Stimulated activated CD8-positive, alpha-beta memory T cell treated with anti-CD3 and anti-CD28 coated beads, Interleukin-7, amount 100 ng/mL, for 48 hours (primary cell): Measurements from ENCODE around the gene ADAMTS17.
A peak's percentile ranks its signal among the peaks of the same experiment; 100 is the strongest.
"Not testable (repeated sequence)": the region's sequence is repeated elsewhere in the genome, so short reads cannot be mapped to it uniquely, and the experiment has no call there.

Experiments used
- DNase-seq, 2 donors: peaks; one replicate each; pipeline ENCODE4 v3.0.0-alpha.2; 2020; ENCODE audit warnings: low read depth in 1 of 2; ENCODE audit errors: extremely low read depth in 1 of 2

Gene ADAMTS17

GRCh38 chr15:99931703-99932603 lies 409.8 kb downstream of the ADAMTS17 start:
- DNase-seq: no peak

GRCh38 chr15:99930696-99931095 lies 411.1 kb downstream of the ADAMTS17 start:
- no peak for DNase-seq

- DNase-seq: no peak
These were observed 412.5 kb downstream of the ADAMTS17 start for GRCh38 chr15:99929266-99929665.

- DNase-seq: peak; percentile 59 to 67
These were observed 413.3 kb downstream of the ADAMTS17 start for GRCh38 chr15:99928429-99928981.

GRCh38 chr15:99926532-99926931 lies 415.2 kb downstream of the ADAMTS17 start:
- DNase-seq: not testable (repeated sequence)

- DNase-seq: peak; percentile 34 to 57
These were observed 415.9 kb downstream of the ADAMTS17 start for GRCh38 chr15:99925661-99926461.

GRCh38 chr15:99923711-99924110 lies 418.1 kb downstream of the ADAMTS17 start:
- DNase-seq: no peak
